Stomach (tissue), 9 donors: ENCODE results near the gene ADGRA1. TPM values are rescaled to one million over a fixed set of nuclear protein-coding genes. Genes with fewer than 3 reads are reported as not detected.

Source experiments
- DNase-seq, 2 donors: peaks; one replicate each; pipeline versions ENCODE4 v3.0.0 to v3.0.0-alpha.2; 2013 to 2019
- H3K27ac ChIP-seq, 5 donors: fragments of 200-600 bp in 4 of 5; sonication (generic) in 4 of 5; one replicate each; pipeline ENCODE4 v1.5.1; 2013 to 2019; ENCODE audit warnings: mild to moderate bottlenecking in 1 of 5, moderate library complexity in 1 of 5
- H3K27me3 ChIP-seq, 3 donors: fragments of 200-600 bp; sonication (generic); one replicate each; pipeline ENCODE4 v1.5.1; 2017 to 2019; ENCODE audit warnings: mixed run types in 1 of 3
- H3K36me3 ChIP-seq, 4 donors: fragments of 200-600 bp; sonication (generic); 1 replicate in 3 of 4; 2 replicates in 1 of 4; pipeline ENCODE4 v1.5.1; 2016 to 2019
- H3K4me1 ChIP-seq, 4 donors: fragments of 200-600 bp; sonication (generic); one replicate each; pipeline ENCODE4 v1.5.1; 2016 to 2019
- H3K4me3 ChIP-seq, 4 donors: fragments of 200-600 bp; sonication (generic) in 3 of 4; one replicate each; pipeline ENCODE4 v1.5.1; 2016 to 2019; ENCODE audit warnings: mild to moderate bottlenecking in 1 of 4
- H3K9me3 ChIP-seq, 4 donors: fragments of 200-600 bp; sonication (generic); one replicate each; pipeline ENCODE4 v1.5.1; 2016 to 2019
- CTCF ChIP-seq, 7 experiments: fragments of 450-650 bp in 4 of 7; fragments of 200-600 bp in 3 of 7; sonication (generic) in 3 of 7; IDR thresholded peaks; one replicate each; pipeline ENCODE4 v1.5.1; 2016 to 2019; ENCODE audit warnings: antibody characterized with exemption in 7 of 7, control low read depth in 2 of 7, mild to moderate bottlenecking in 1 of 7
- EP300 ChIP-seq: sonication (generic); formaldehyde crosslinking; IDR thresholded peaks from one replicate; pipeline ENCODE4 v1.6.1; 2017; ENCODE audit warnings: antibody characterized with exemption
- POLR2A ChIP-seq, 4 donors: fragments of 450-650 bp; IDR thresholded peaks; one replicate each; pipeline ENCODE4 v1.6.1; 2016; ENCODE audit warnings: antibody characterized with exemption in 4 of 4, control low read depth in 2 of 4, mild to moderate bottlenecking in 1 of 4, moderate library complexity in 1 of 4
- POLR2AphosphoS5 ChIP-seq, 3 donors: sonication (generic); formaldehyde crosslinking; IDR thresholded peaks; one replicate each; pipeline ENCODE4 v1.6.1; 2016; ENCODE audit warnings: antibody characterized with exemption in 3 of 3
- WGBS, 5 donors: extraction: QIAGEN DNeasy Blood & Tissue Kit in 3 of 5; methylation state at CpG; one replicate each; pipeline versions ENCODE4 v1.1.5 to v1.1.7; 2013 to 2018; 5-methylcytosine and 5-hydroxymethylcytosine counted together
- intact Hi-C: fragments of 100-400 bp; cut with DNase I; formaldehyde crosslinking; loops from one replicate; pipeline ENCODE4 v1.15.1; 2023; ENCODE audit warnings: low total_unique reads
- polyA plus RNA-seq, 3 donors: library from polyadenylated mRNA; stranded (reverse); fragments of 200-250 nt; gene quantifications; one replicate each; pipeline ENCODE4 v1.2.3, GENCODE V29; 2013
- total RNA-seq, 5 donors: library from RNA; depleted of rRNA; stranded (reverse); fragments of >200 nt; gene quantifications; one replicate each; pipeline versions ENCODE4 v1.1.0 to v1.2.3, GENCODE V29; 2014 to 2016
- donor health status: healthy with polysubstance abuse.
- donor health status: Bipolar disorder and iron deficiency.
- donor health status: healthy.

ADGRA1 gene
- total and polyA plus RNA-seq, 8 donors, result under 0.01 to 0.73 (median 0.14) TPM; not detected in 5

GRCh38 chr10:133139551-133140065 is 51.9 kb downstream of the ADGRA1 start:
- intact Hi-C loops, result no loop called here
- Histone ChIP-seq H3K27ac (no peak overlapping the region), H3K27me3 (peaks cover 0 to 65% (median 27%) of the 10 kb centered on the region in 3 donors), H3K36me3 (no peaks in the 10 kb centered on the region), H3K9me3 (no peaks in the 10 kb centered on the region), H3K4me1 (peaks cover 0 to 8% (median 4%) of the 10 kb centered on the region in 4 donors), H3K4me3 (no peak overlapping the region)
- WGBS, 5 donors, result 20 to 68% (median 45%) methylated on average over 7 to 17 of the region's 17 CpGs
- DNase-seq, result peak in 1 of 2 donors; percentile 14
- TF ChIP-seq CTCF (IDR thresholded peaks at IDR 0.05), result no peak
- TF ChIP-seq EP300, result no peak

- 66 to 75% (median 72%) methylated on average over 11 to 26 of the region's 26 CpGs for WGBS, 5 donors
- Histone ChIP-seq H3K36me3 (no peaks in the 10 kb centered on the region), H3K27me3 (peaks cover 0 to 75% (median 30%) of the 10 kb centered on the region in 3 donors), H3K27ac (no peak overlapping the region), H3K9me3 (no peaks in the 10 kb centered on the region), H3K4me1 (peaks cover 0 to 8% (median 4%) of the 10 kb centered on the region in 4 donors), H3K4me3 (no peak overlapping the region)
- no peak for TF ChIP-seq CTCF (IDR thresholded peaks at IDR 0.05)
- no peak for TF ChIP-seq POLR2A (IDR thresholded peaks at IDR 0.05)
- no peak for TF ChIP-seq EP300
- TF ChIP-seq POLR2AphosphoS5 (IDR thresholded peaks at IDR 0.05), result no peak
- intact Hi-C loops, result no loop called here
- peak in 1 of 2 donors; percentile 7 for DNase-seq
Measured at GRCh38 chr10:133140417-133141143, 52.9 kb downstream of the ADGRA1 start.

- Histone ChIP-seq H3K9me3 (no peaks in the 10 kb centered on the region), H3K36me3 (no peaks in the 10 kb centered on the region), H3K4me1 (peaks cover 0 to 8% (median 4%) of the 10 kb centered on the region in 4 donors), H3K4me3 (no peak overlapping the region), H3K27me3 (peaks cover 0 to 82% (median 34%) of the 10 kb centered on the region in 3 donors), H3K27ac (no peak overlapping the region)
- TF ChIP-seq POLR2AphosphoS5 (IDR thresholded peaks at IDR 0.05), result no peak
- no peak for TF ChIP-seq CTCF (IDR thresholded peaks at IDR 0.05)
- TF ChIP-seq EP300, result no peak
- 75 to 80% (median 77%) methylated on average over 27 to 28 of the region's 28 CpGs for WGBS, 5 donors
- intact Hi-C loops, result no loop called here
- DNase-seq, result no peak
Measured at GRCh38 chr10:133141144-133141957, 53.6 kb downstream of the ADGRA1 start.

- Histone ChIP-seq H3K4me3 (no peak overlapping the region), H3K27ac (no peak overlapping the region), H3K27me3 (peaks cover 0 to 88% (median 34%) of the 10 kb centered on the region in 3 donors), H3K4me1 (peaks cover 0 to 8% (median 4%) of the 10 kb centered on the region in 4 donors), H3K36me3 (no peaks in the 10 kb centered on the region), H3K9me3 (peaks cover 0 to 5% (median under 1%) of the 10 kb centered on the region in 4 donors)
- DNase-seq, result no peak
- TF ChIP-seq EP300, result no peak
- TF ChIP-seq POLR2A (IDR thresholded peaks at IDR 0.05), result no peak
- TF ChIP-seq POLR2AphosphoS5 (IDR thresholded peaks at IDR 0.05), result no peak
- no peak for TF ChIP-seq CTCF (IDR thresholded peaks at IDR 0.05)
- intact Hi-C loops, result no loop called here
- WGBS, 5 donors, result 80 to 88% (median 87%) methylated on average over 21 to 27 of the region's 27 CpGs
Measured at GRCh38 chr10:133141958-133142340, 54.2 kb downstream of the ADGRA1 start.
